Measurements from ENCODE around the gene DEFB128.

Gene DEFB128

GRCh38 chr20:145877-146276 is 43.6 kb downstream of the DEFB128 start:
- DNase-seq, result no peak

GRCh38 chr20:142290-142689 is 47.2 kb downstream of the DEFB128 start, which contains the start of gene DEFB126:
Gene DEFB126 (plus strand): TSS chr20:142590. CDS start chr20:142629, 39 bp downstream.
- DNase-seq, result no peak
